Activated T-cell treated with anti-CD3 and anti-CD28 coated beads, Interleukin-2, amount 50 U/mL, for 48 hours (primary cell): Measurements from ENCODE around the gene PCDHGA1.

ENCODE experiments used
- DNase-seq, 2 experiments: peaks; one replicate each; pipeline ENCODE4 v3.0.0-alpha.2; 2020

PCDHGA1 gene

DNA sequence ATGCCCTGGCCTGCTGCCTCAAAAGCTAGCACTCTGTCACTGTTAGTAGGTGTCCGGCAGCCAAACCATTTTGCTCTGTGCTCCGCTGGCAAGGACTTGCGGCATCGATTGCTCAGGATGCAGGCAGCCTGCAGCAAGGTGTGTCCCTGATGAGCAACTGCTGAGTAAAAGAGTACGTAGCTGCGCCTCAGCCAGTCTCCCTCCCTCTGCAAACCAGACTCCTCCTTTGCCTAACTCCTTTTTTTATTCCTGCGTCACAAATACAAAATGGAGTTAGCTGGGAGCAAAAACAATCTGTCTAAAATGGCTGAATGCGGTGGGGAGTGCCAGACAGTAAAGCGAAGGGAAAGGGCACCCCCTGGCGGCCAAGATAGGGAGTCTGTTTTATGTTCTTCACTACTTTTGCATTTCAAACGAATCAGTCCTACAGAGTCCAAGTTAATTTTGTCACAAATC is 227.4 kb downstream of the PCDHGA1 start:
- DNase-seq: peak; percentile 80 to 82

GRCh38 chr5:141558150-141558549 is 227.8 kb downstream of the PCDHGA1 start:
- no peak for DNase-seq

GRCh38 chr5:141559461-141559860 is 229.1 kb downstream of the PCDHGA1 start:
- DNase-seq: no peak

DNA sequence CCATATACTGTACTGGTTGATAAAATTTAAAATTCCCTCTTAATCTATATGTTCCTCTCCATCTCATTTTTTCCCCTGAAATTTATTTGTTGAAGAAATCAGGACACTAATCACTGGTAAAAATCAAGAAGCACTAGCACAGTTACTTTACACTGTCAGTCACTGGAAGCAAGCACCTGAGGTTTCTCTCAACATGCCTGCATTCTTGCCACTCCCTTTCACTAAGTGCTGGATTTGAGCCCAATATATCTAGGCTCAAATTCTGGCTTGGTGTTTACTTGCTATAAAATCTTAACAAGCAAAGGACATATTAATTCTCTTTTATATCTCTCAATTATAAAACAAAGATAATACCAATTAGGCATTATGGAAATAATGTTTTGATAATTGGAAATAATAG is 229.8 kb downstream of the PCDHGA1 start:
- no peak for DNase-seq

GRCh38 chr5:141560725-141561483 is 230.6 kb downstream of the PCDHGA1 start:
- DNase-seq: no peak
